ENCODE measurements around the gene RPL29.

DNA sequence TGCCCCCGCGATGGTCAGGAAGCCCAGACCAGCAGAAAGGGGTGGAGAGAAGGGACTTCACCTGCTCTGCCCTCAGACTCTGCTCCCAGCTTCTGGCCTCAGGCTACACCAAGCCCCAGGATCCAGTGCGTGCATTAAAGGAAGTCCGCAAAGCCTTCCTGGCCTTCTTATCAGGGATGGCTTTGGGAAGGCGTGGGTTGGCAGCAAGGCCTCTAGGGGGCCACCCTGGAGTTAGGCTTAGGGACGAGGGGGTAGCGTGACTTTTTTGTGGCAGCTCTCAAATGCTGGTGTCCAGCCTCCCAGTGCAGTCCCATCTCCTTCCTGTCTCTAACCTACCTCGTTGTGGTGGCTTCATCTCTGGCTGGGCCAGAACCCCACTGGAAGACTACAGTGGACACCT is 18.9 kb upstream of the RPL29 start:
- TF ChIP-seq, protein P1, sequence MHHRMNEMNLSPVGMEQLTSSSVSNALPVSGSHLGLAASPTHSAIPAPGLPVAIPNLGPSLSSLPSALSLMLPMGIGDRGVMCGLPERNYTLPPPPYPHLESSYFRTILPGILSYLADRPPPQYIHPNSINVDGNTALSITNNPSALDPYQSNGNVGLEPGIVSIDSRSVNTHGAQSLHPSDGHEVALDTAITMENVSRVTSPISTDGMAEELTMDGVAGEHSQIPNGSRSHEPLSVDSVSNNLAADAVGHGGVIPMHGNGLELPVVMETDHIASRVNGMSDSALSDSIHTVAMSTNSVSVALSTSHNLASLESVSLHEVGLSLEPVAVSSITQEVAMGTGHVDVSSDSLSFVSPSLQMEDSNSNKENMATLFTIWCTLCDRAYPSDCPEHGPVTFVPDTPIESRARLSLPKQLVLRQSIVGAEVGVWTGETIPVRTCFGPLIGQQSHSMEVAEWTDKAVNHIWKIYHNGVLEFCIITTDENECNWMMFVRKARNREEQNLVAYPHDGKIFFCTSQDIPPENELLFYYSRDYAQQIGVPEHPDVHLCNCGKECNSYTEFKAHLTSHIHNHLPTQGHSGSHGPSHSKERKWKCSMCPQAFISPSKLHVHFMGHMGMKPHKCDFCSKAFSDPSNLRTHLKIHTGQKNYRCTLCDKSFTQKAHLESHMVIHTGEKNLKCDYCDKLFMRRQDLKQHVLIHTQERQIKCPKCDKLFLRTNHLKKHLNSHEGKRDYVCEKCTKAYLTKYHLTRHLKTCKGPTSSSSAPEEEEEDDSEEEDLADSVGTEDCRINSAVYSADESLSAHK (CRISPR knock-in tag; IDR thresholded peaks at IDR 0.05; ENCODE audit: borderline replicate concordance) = no peak
- no peak for TF ChIP-seq TCF12 (IDR thresholded peaks at IDR 0.05)
- TF ChIP-seq TCF12 (CRISPR knock-in tag; IDR thresholded peaks at IDR 0.05) = no peak
- no peak for TF ChIP-seq FOXK2 (IDR thresholded peaks at IDR 0.05)
- TF ChIP-seq RFX1 (IDR thresholded peaks at IDR 0.05) = no peak

Measured in HepG2 (cell line).